HG03520 (cell line): ENCODE results near the gene HDAC5.
"Not testable (repeated sequence)": the region's sequence is repeated elsewhere in the genome, so short reads cannot be mapped to it uniquely, and the experiment has no call there.

ENCODE experiments used
- ATAC-seq: cut with Tn5 transposase; IDR thresholded peaks from one replicate; pipeline ENCODE4 v1.9.1; 2021; ENCODE audit warnings: mild to moderate bottlenecking, moderate library complexity; ENCODE audit not compliant: unreplicated experiment

HDAC5 gene

DNA sequence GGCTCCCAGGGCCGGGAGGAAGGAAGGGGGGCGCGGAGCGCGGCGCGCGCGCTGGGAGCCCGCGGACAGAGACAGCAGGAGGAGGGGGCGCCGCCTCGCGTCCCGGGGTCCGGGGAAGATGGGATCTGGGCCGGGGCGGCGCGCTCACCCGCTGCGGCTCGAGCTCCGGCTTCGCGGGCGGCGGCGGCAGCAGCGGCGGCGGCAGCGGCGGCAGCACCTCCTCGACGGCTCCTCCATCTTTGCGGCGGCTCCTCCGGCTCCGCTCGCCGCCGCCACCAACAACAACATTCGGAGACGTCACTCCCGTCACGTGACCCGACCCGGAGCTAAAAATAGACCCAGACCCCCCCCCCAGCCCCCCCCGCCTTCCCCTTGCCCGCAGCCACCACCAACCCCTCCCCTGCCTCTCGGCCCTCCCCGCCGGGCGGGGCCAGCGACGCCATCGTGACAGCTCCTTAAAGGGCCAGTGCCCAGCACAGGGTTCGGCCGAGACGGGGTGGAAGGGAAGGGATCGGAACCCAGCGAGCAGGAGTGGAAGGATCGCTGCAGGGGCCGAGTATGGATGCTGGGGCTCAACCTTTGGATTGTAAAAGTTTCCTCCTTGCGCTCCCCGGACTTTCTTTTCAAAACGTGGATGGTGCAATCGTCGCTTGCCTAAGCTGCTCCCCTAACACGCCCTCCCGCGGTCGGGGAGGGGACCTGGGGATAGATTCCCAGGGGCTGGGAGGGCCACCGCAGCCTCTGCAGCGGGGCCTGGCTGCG, at the start of gene HDAC5:
HDAC5 (minus strand) TSS at position 286 of the 762 bp plus-strand sequence. CDS start 6,126 bp downstream, outside the sequence.
- peak; percentile 77 for ATAC-seq

DNA sequence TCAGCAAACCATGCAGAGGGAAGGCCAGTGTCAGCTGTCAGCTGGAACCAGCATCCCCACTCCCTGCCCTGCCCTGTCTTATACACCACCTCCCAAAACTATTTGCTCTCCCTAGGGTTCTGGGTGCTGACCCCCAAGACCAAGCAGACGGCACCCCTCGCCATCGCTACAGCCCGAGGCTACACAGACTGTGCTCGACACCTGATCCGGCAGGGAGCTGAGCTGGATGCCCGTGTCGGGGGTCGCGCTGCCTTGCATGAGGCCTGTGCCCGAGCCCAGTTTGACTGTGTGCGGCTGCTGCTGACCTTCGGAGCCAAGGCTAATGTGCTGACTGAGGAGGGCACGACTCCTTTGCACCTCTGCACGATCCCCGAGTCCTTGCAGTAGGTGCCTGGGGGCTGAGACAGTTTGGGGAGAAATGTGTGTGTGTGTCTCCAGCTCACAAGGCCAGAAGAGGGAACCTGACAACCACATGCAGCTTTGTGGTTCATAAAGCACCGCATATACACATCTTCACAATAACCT, 48.6 kb upstream of the HDAC5 start:
- no peak for ATAC-seq

DNA sequence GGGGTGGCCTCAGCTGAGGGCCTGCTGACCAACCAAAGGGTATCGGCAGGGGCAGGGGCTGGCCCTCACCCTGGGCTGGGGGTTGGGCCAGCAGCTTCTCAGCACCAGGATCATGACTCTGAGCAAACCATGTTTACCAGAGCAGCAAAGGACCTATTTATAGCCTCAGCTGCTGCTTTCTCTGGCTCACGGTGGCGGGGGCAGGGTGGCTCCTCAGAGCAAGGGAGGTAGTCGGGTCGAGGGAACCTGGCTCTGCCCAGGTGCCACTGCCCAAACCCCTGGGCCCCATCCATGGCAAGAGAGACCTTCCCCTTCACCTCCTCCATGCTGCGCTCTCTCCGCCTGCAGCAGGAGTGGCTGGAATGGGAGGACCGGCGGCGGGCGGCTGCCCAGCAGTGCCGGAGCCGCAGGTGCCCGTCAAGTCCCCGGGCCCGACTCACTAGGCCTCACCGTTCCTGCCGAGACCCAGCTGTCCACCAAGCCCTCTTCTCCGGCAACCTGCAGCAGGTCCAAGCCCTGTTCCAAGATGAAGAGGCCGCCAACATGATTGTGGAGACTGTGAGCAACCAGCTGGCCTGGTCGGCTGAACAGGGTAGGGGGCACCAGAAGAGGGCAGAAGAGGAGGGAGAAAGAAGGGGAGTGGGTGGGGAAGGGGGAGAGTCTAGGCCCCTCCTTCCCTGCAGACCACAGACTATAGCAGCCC, 47.2 kb upstream of the HDAC5 start, which contains the start of gene ASB16:
ASB16 (plus strand) TSS at position 206 of the 703 bp plus-strand sequence; CDS start at position 292, 86 bp downstream.
- ATAC-seq: no peak

DNA sequence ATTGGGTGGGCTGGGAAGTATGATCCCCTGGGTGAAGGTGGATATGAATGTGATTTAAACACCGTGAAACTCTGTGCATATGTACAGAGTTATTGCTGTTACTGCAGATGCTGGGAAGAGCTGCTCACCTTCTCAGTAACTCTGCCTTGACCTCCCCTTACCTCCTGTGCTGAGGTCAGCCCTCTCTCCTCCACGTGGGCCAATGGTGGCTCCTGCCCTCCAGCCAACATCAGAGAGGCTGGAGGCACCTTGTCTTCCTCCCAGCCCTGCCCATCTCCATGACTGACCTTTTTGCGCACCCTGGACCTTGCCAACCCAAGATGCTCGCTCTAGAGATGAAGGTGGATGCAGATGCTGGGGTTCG, 46.7 kb upstream of the HDAC5 start:
- ATAC-seq: no peak

DNA sequence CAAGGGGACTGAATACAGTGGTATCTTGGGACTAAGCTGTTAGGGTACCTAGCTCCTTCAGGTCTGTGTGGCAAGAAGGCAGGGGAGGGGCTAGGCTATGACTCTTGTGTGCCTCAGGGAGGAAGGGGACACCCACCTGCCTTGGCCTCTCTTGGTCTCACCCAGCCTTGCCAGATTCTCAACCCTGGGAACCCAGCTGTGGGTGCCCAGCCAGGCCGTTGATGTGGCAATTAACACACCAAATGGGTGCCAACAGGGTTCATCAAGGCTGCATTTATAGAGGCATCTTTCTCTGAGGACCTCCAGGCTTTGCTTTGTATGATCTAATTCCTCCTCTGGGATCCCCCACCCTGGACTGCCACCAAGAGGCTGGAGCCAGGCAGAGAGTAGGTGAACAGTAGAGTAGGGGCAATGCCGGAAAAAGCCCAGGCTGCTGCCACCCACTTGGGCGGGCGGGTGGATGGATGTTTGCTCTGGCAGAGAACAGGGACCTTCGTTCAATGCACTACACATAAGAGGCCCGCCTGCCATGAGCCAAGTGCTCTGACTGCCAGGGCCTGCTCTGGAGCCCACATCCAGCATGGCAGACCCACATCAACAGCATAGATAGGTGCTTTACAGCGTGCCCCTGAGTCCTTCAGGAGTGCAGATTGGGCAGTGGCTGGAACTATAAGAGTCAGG, 43.9 kb upstream of the HDAC5 start:
- ATAC-seq: no peak

DNA sequence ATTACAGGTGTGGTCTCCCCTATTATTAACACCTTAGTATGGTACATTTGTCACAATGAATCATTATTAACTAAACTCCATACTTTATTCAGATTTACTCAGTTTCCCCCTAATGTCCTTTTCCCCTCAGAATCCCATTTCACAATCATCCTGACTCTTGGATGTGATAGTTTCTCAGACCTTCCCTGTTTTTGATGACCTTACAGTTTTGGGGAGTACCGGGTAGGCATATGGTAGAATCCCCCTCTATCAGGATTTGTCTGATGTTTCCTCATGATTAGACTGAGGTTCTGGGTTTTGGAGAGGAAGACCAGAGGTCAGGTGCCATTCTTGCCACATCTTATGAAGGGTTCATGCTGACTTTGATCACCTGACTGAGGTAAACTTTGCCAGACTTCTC, 41.0 kb upstream of the HDAC5 start:
- no peak for ATAC-seq

DNA sequence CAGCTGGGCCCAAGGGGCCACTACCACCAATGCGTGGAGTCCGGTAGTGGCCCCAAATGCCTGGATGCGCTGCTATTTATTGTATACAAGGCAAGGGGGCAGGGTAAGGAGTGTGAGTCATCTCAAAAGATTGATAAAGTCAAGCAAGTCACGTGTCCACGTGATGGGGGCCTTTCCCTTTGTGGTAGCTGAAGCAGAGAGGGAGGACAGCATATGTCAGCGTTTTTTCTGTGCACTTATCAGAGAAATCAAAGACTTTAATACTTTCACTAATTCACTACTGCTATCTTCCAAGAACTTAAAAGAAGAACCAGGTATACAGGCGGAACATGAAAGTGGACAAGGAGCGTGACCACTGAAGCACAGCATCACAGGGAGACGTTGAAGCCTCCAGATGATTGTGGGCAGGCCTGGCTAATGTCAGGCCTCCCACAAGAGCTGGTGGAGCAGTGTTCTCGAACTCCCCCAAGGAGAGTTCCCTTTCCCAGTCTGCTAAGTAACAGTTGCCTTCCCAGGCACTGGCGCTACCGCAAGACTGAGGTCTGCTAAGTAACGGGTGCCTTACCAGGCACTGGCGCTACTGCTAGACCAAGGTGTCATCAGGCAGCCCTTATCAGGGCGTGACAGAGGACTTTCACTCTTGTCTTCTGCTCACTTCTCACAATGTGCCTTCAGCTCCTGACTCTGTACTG, 36.2 kb upstream of the HDAC5 start:
- no peak for ATAC-seq

DNA sequence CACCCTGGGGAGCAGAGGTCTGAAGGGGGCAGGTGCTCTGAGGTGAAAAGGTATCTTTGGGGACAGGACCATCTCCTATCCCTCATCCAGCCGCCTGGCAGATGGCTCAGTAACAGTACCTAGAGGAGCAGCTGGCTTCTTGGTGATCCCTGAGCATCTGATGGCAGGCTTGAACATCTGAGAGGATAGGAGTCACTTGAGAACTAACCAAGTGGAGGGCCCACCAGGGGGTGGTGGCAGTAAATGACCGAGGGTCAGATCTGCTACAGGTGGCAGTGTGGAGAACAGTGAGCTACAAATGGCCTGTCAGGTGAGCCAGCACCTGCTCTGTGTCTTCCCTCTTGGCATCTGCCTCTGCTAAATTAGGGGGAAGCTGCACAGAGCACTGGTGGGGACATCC, 32.0 kb upstream of the HDAC5 start:
- no peak for ATAC-seq

DNA sequence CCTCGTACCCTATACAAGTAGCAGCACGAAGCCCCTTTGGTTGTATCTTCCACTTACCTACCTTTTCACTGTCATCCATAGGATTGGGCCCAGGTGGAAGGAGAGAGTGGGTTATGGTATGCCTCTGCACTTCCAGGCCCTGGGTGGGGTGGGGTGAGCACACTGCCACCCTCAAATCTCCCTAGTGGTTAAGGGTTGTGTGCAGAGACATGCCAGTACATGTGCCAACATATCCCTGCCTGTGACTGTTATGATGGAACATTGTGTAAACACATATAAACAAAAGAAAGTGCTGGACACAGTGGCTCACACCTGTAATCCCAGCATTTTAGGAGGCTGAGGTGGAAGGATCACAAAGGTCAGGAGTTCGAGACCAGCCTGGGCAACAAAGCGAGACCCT, 29.4 kb upstream of the HDAC5 start:
- no peak for ATAC-seq

DNA sequence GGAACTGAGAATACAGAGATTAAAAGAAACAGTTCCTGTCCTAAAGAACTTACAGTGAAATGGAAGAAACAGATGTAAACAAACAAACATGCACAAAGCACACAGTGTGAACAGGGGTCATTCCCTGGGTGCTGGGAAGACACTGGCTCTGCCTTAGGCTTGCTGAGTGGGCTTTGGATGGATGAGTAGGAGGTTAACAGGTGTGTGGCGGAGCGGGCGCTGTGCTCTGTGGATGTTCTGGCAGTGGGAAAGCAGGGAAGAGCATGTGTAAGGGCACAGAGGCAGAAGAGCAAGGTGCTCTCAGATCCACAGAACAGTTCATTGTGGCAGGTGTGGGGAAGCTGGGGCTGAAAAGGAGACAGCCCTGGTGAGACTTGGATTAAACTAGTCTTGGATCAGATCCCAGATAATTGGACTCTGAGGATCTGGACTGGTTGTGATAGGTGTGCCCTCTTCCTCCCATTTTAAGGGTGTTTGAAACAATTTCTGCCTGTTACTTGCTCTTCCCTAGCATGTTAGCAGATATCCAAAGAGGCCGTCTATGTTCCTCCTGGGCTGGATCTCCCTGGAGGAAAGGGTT, 26.4 kb upstream of the HDAC5 start:
- no peak for ATAC-seq

DNA sequence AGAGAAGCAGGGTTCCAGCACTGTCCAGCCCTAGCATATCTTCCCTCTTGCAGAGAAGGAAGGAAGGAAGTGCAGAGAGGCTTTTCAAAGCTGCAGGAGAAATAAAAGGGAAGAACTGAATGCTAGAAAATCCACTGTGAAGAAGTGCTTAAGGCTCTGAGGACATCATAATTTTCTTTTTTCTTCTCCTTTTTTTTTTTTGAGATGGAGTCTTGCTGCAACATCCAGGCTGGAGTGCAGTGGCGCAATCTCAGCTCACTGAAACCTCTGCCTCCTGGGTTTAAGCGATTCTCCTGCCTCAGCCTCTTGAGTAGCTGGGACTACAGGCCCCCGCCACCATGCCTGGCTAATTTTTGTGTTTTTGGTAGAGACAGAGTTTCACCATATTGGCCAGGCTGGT, 25.6 kb upstream of the HDAC5 start:
- not testable (repeated sequence) for ATAC-seq

DNA sequence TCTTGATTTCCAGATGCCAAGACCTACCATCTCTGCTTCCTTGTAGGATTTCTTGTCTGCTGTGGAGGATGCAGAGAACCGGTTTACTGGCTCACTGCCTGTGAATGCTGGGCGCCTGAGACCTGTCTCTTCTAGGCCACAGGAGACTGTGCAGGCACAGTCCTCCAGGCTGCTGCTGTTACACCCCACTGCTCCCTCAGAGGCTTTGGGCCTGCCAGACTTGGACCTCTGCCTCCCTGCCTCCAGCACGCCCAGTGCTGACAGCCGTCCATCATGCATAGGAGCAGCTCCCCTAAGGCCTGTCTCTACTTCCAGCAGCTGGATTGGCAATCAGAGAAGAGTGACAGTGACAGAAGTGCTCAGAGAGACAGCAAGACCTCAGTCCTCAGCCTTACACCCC, 24.4 kb upstream of the HDAC5 start:
- ATAC-seq: no peak

DNA sequence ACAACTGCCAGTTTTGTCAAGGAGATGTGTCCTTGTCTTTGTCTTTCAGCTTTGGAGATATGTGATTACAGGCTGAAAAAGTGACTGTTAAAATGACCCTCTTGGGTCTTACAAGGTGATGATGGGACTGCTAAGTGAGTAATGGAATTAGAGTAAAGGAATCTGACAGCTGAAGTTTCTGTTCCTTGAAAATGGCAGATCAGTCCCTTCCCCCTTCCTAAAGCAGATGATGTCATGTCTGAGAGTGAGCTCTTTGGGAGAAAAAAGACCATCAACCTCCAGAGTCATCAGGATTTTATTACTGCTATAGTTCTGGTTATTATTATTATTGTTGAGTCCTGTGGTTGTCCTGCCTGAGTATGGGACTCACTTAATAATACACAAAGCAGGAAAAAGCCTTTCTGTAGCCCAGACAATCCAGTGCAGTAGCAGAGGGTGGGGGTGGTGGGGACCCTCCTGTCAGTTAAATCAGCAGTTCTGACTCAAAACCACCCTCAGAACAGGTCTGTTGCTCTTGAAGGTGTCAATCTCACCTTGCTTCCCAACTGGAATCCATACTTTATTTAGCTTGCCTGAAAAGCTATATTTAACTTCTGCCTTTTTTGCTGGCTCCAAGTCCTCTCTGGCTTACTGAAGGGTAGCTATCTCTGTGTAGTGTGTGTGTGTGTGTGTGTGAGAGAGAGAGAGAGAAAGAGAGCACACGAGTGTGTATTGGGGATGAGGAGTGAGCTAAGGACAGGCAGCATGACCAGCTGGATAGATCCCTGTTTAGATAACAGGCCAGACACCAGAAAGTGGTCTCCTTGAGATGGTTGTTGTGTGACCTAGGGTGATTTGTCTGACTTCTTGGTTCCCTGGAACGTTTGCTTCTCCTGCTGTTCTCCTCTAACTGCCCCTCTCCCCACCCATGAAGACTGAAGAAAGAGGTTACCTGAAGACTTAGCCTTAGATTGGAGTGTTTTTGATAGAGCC, 23.2 kb upstream of the HDAC5 start:
- no peak for ATAC-seq

DNA sequence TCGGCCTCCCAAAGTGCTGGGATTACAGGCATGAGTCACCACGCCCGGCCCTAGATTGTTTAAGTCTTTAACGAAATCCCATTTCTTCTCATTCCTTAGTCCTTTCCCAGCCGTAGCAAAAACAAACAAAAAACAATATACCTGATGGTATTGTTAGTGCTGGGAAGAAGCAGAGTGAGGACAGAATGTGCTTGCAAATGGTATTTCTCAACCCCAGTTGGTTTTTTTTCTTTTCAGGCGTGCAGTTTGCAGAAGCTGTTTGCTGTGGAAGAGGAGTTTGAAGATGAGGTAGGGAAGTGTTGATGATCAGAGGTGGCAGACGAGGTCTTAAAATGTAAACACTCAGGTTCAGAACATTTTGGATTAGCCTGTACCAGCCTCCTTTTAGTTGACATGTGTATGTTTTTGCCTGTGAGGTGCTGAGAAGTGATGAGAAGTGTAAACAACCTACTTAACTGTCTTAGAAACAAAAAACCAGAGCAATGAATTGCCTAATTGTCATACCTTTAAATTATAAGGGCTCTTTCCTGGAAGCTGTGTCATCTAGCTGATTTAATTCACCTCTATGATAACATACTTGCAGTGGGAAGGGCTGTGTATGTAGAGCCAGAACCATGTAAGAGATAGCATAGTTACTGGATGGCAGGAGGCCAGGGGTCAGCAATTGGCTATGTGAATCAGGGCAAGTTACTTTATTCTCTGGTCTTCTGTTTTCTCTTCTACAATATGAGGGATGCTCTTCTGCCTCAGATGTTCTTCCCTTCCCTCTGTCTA, 21.7 kb upstream of the HDAC5 start:
- ATAC-seq: no peak

DNA sequence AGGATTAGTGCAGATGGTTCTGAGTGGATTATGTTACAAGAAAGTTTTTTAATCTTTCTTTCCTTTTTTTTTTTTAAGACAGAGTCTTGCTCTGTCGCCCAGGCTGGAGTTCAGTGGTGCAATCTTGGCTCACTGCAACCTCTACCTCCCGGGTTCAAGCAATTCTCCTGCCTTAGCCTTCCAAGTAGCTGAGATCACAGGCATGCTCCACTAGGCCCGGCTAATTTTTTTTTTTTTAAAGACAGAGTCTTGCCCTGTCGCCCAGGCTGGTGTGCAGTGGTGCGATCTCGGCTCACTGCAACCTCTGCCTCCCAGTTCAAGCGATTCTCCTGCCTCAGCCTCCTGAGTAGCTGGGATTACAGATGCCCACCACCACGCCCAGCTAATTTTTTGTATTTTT, 20.5 kb upstream of the HDAC5 start:
- not testable (repeated sequence) for ATAC-seq

DNA sequence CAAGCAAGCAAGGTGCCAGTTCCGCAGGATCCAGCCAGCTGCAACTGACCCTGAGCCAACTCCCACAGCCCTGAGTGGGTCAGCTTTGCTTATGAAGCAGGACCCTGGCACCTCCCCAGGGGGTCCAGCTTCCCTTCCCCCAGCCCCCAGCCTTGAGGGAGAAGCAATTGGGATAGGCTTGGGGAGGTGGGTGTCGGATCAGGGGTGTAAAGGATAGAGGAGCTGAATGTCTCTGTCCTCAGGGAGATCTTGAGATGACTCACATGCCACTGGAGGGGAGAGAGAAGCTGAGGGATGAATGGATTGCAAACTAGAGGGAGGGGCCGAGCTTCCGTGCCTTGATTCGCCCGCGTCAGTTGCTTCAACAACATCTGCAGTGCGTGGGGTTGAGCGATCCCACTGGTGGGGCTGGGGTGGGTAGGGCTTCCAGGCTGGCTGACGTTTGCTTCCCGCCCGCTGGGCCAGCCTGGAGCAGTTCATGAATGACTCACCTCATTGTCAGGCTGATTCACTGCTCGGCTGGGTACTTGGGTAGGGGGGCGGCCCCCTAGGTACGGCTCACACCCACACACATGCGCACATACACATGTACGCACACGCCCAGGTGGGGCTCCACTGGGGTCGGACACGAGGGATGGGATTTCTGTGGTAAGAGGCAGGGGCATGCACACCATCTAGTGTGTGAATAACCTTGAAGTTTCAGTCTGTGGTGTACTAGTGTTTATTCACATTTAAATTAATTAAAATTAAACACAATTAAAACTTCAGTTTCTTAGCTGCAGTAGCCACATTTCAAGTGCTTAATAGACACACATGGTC, 14.7 kb upstream of the HDAC5 start:
- no peak for ATAC-seq

DNA sequence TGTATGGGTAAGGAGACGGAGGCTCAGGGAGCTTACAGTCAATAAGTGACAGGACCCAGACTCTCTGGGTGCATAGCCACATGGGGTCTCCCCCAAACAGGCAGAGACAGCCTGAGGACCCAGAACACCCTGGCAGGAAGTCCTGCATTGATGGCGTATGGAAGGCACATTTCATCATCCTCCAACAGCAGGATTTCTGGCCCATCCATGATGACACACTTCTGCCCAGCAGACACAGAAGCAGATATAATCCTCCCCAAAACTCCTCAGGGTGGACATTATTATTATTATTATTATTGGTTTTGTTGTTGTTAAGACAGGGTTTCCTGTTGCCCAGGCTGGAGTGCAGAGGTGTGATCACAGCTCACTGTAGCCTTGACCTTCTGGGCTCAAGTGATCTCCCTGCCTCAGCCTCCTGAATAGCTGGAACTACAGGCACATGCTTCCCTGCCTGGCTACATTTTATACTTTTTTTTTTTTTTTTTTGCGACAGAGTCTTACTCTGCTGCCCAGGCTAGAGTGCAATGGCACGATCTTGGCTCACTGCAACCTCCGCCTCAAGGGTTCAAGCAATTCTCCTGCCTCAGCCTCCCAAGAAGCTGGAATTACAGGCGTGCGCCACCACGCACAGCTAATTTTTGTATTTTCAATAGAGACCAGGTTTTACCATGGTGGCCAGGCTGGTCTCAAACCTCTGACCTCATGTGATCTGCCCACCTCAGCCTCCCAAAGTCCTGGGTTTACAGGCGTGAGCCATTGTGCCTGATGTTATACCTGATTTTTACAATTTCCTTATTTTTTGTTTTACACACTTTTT, 11.5 kb upstream of the HDAC5 start:
- no peak for ATAC-seq
